HEK293 (cell line): ENCODE results near the gene CNFN.

Experiments used
- CTCF ChIA-PET: fragments of 350-600 bp; formaldehyde crosslinking; extraction: SDS; loops from one replicate; lab custom pipeline; 2021; ENCODE audit warnings: antibody characterized with exemption; lab: Yijun Ruan, JAX
- POLR2A ChIA-PET: fragments of 300-600 bp; formaldehyde crosslinking; extraction: SDS; loops from one replicate; lab custom pipeline; 2020; ENCODE audit warnings: antibody characterized with exemption, inconsistent platforms; lab: Yijun Ruan, JAX
- H3K27ac ChIP-seq: fragments of 200-500 bp; sonication (Bioruptor generic); 2 replicates; pipeline ENCODE4 v1.5.1; 2014; ENCODE audit warnings: low read depth, low read length, control low read depth, inconsistent platforms; ENCODE audit errors: extremely low read depth
- H3K36me3 ChIP-seq, 2 experiments: fragments of 200-500 bp in 1 of 2; sonication (Bioruptor generic) in 1 of 2; 1 replicate in 1 of 2; 2 replicates in 1 of 2; pipeline ENCODE4 v1.5.1; 2014 to 2017; ENCODE audit warnings: inconsistent platforms in 2 of 2, low read length in 2 of 2; ENCODE audit not compliant: control insufficient read depth in 2 of 2, insufficient read depth in 1 of 2
- H3K4me1 ChIP-seq: fragments of 200-500 bp; sonication (Bioruptor generic); 2 replicates; pipeline ENCODE4 v1.5.1; 2014; ENCODE audit warnings: mild to moderate bottlenecking, low read length, inconsistent platforms; ENCODE audit not compliant: control insufficient read depth, insufficient read depth
- H3K4me3 ChIP-seq: 2 replicates; pipeline ENCODE4 v1.5.1; 2011; ENCODE audit warnings: low read depth, mild to moderate bottlenecking, control low read depth, low read length, moderate library complexity
- H3K9me3 ChIP-seq: fragments of 200-500 bp; sonication (Bioruptor generic); 2 replicates; pipeline ENCODE4 v1.5.1; 2014; ENCODE audit warnings: low read depth, low read length, inconsistent platforms; ENCODE audit not compliant: control insufficient read depth, insufficient read depth
- KLF7 ChIP-seq: fragments of 450-650 bp; formaldehyde crosslinking; IDR thresholded peaks from 2 replicates; pipeline ENCODE4 v1.5.1; 2016; ENCODE audit warnings: missing biosample characterization, missing genetic modification characterization, borderline replicate concordance
- PRDM10 ChIP-seq: fragments of 450-650 bp; formaldehyde crosslinking; IDR thresholded peaks from 2 replicates; pipeline ENCODE4 v1.5.1; 2016; ENCODE audit warnings: missing biosample characterization, missing genetic modification characterization
- ZFP41 ChIP-seq: fragments of 450-650 bp; formaldehyde crosslinking; IDR thresholded peaks from 2 replicates; pipeline ENCODE4 v1.5.1; 2016; ENCODE audit warnings: missing biosample characterization, missing genetic modification characterization, borderline replicate concordance
- ZNF155 ChIP-seq: fragments of 450-650 bp; formaldehyde crosslinking; IDR thresholded peaks from 2 replicates; pipeline ENCODE4 v1.5.1; 2016; ENCODE audit warnings: missing biosample characterization, missing genetic modification characterization
- ZNF157 ChIP-seq: fragments of 450-650 bp; formaldehyde crosslinking; IDR thresholded peaks from 2 replicates; pipeline ENCODE4 v1.5.1; 2016; ENCODE audit warnings: missing biosample characterization, missing genetic modification characterization
- ZNF16 ChIP-seq: fragments of 450-650 bp; formaldehyde crosslinking; IDR thresholded peaks from 2 replicates; pipeline ENCODE4 v1.5.1; 2016; ENCODE audit warnings: low read depth, missing biosample characterization, missing genetic modification characterization
- ZNF19 ChIP-seq: fragments of 450-650 bp; formaldehyde crosslinking; IDR thresholded peaks from 2 replicates; pipeline ENCODE4; 2016; ENCODE audit warnings: missing biosample characterization, missing genetic modification characterization, low read depth
- ZNF221 ChIP-seq: fragments of 450-650 bp; formaldehyde crosslinking; IDR thresholded peaks from 2 replicates; pipeline ENCODE4 v1.5.1; 2017; ENCODE audit warnings: missing biosample characterization, missing genetic modification characterization, borderline replicate concordance
- ZNF239 ChIP-seq: fragments of 450-650 bp; formaldehyde crosslinking; IDR thresholded peaks from 2 replicates; pipeline ENCODE4 v1.5.1; 2016; ENCODE audit warnings: missing biosample characterization, missing genetic modification characterization
- ZNF266 ChIP-seq: fragments of 450-650 bp; formaldehyde crosslinking; IDR thresholded peaks from 2 replicates; pipeline ENCODE4 v1.5.1; 2016; ENCODE audit warnings: missing biosample characterization, missing genetic modification characterization, low read depth
- ZNF311 ChIP-seq: fragments of 450-650 bp; formaldehyde crosslinking; IDR thresholded peaks from 2 replicates; pipeline ENCODE4 v1.5.1; 2017; ENCODE audit warnings: missing biosample characterization, missing genetic modification characterization, borderline replicate concordance
- ZNF341 ChIP-seq: fragments of 450-650 bp; formaldehyde crosslinking; IDR thresholded peaks from 2 replicates; pipeline ENCODE4; 2016; ENCODE audit warnings: low read depth, missing biosample characterization, missing genetic modification characterization
- ZNF350 ChIP-seq: fragments of 450-650 bp; formaldehyde crosslinking; IDR thresholded peaks from 2 replicates; pipeline ENCODE4 v1.5.0; 2017; ENCODE audit warnings: missing biosample characterization, mild to moderate bottlenecking, missing genetic modification characterization
- ZNF501 ChIP-seq: fragments of 450-650 bp; formaldehyde crosslinking; IDR thresholded peaks from 2 replicates; pipeline ENCODE4 v1.5.1; 2016; ENCODE audit warnings: missing biosample characterization, missing genetic modification characterization
- ZNF521 ChIP-seq: fragments of 450-650 bp; formaldehyde crosslinking; IDR thresholded peaks from 2 replicates; pipeline ENCODE4 v1.5.1; 2017; ENCODE audit warnings: missing biosample characterization, mild to moderate bottlenecking, missing genetic modification characterization
- ZNF548 ChIP-seq: fragments of 450-650 bp; formaldehyde crosslinking; IDR thresholded peaks from 2 replicates; pipeline ENCODE4 v1.5.1; 2016; ENCODE audit warnings: missing biosample characterization, missing genetic modification characterization
- ZNF549 ChIP-seq: fragments of 450-650 bp; IDR thresholded peaks from 2 replicates; pipeline ENCODE4 v1.5.1; 2018; ENCODE audit warnings: missing biosample characterization, missing genetic modification characterization, mild to moderate bottlenecking, inconsistent platforms, moderate library complexity
- ZNF621 ChIP-seq: fragments of 450-650 bp; formaldehyde crosslinking; IDR thresholded peaks from 2 replicates; pipeline ENCODE4 v1.5.1; 2017; ENCODE audit warnings: missing biosample characterization, missing genetic modification characterization
- ZNF624 ChIP-seq: fragments of 450-650 bp; formaldehyde crosslinking; IDR thresholded peaks from 2 replicates; pipeline ENCODE4 v1.5.1; 2017; ENCODE audit warnings: missing biosample characterization, missing genetic modification characterization
- ZNF639 ChIP-seq: fragments of 450-650 bp; formaldehyde crosslinking; IDR thresholded peaks from 2 replicates; pipeline ENCODE4 v1.5.1; 2016; ENCODE audit warnings: missing biosample characterization, missing genetic modification characterization
- ZNF660 ChIP-seq: fragments of 450-650 bp; IDR thresholded peaks from 2 replicates; pipeline ENCODE4 v1.5.1; 2018; ENCODE audit warnings: missing biosample characterization, mild to moderate bottlenecking, missing genetic modification characterization
- ZNF670 ChIP-seq: fragments of 450-650 bp; formaldehyde crosslinking; IDR thresholded peaks from 2 replicates; pipeline ENCODE4 v1.5.1; 2016; ENCODE audit warnings: missing biosample characterization, missing genetic modification characterization, low read depth
- ZNF837 ChIP-seq: fragments of 450-650 bp; formaldehyde crosslinking; IDR thresholded peaks from 2 replicates; pipeline ENCODE4 v1.5.1; 2016; ENCODE audit warnings: missing biosample characterization, missing genetic modification characterization
- ZSCAN5A ChIP-seq: fragments of 450-650 bp; formaldehyde crosslinking; IDR thresholded peaks from 2 replicates; pipeline ENCODE4 v1.5.1; 2016; ENCODE audit warnings: missing biosample characterization, missing genetic modification characterization
- TF ChIP-seq, protein P1 (sequence below): fragments of 450-650 bp; formaldehyde crosslinking; IDR thresholded peaks from 2 replicates; pipeline ENCODE4 v1.5.1; 2016; ENCODE audit warnings: missing biosample characterization, missing genetic modification characterization
- TF ChIP-seq, protein P2 (sequence below): fragments of 450-650 bp; formaldehyde crosslinking; IDR thresholded peaks from 2 replicates; pipeline ENCODE4 v1.5.1; 2016; ENCODE audit warnings: missing biosample characterization, missing genetic modification characterization

CNFN gene

DNA sequence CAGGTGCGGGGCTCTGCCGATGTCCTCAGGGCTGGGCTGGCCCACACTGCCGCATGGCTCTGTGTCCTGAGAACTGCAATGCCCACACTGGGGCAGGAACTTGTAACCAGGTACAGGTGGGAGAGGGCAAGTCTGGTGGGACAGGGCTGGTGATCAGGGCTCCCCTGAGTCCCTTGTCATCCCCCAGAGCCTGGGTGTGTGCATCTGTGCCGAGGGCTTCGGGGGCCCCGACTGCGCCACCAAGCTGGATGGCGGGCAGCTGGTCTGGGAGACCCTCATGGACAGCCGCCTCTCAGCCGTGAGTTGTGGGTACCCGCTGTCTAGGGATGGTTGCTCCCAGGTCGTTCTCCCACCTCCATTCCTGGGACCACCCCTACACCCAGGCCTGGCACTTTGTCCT is 34.2 kb downstream of the CNFN start:
- H3K4me1 ChIP-seq: no peaks in the 10 kb centered on the region
- no peaks in the 10 kb centered on the region for H3K9me3 ChIP-seq
- POLR2A ChIA-PET: interaction anchor here (0.5 kb wide), 1 partner anchor 76 kb away, joined by 4 read pairs; no protein-coding TSS in a partner anchor
- CTCF ChIA-PET: interaction anchor here (0.6 to 1.0 kb wide), 3 partner anchors 13 to 410 kb away, joined by 3 to 4 read pairs (median 3); no protein-coding TSS in a partner anchor
- H3K36me3 ChIP-seq: peaks cover 31 to 78% of the 10 kb centered on the region in 2 experiments
- H3K27ac ChIP-seq: no peak overlapping the region
- no peak overlapping the region for H3K4me3 ChIP-seq
- TF ChIP-seq ZFP41 (no peak), ZNF624 (no peak), PRDM10 (tag by site-specific recombination) (no peak), ZNF621 (tag by site-specific recombination) (no peak), ZNF501 (tag by site-specific recombination) (no peak), ZNF16 (no peak), ZNF670 (tag by site-specific recombination) (no peak), ZNF155 (tag by site-specific recombination) (no peak), ZNF521 (tag by site-specific recombination) (no peak), ZNF266 (no peak)

GRCh38 chr19:42353341-42354015 is 36.6 kb downstream of the CNFN start:
- CTCF ChIA-PET: interaction anchor here (1.1 to 1.4 kb wide), 3 partner anchors 8 to 245 kb away, joined by 3 to 4 read pairs (median 3); no protein-coding TSS in a partner anchor
- H3K27ac ChIP-seq: no peak overlapping the region
- no peak overlapping the region for H3K4me3 ChIP-seq
- H3K36me3 ChIP-seq: peaks cover 30 to 76% of the 10 kb centered on the region in 2 experiments
- H3K4me1 ChIP-seq: no peaks in the 10 kb centered on the region
- H3K9me3 ChIP-seq: no peaks in the 10 kb centered on the region
- POLR2A ChIA-PET: no interaction called here
- TF ChIP-seq ZNF660 (tag by site-specific recombination) (no peak), KLF7 (no peak), ZNF350 (tag by site-specific recombination) (no peak), ZNF311 (tag by site-specific recombination) (no peak), ZNF549 (tag by site-specific recombination) (no peak), ZSCAN5A (tag by site-specific recombination) (no peak), ZNF639 (tag by site-specific recombination) (no peak), ZFP41 (no peak), ZNF221 (tag by site-specific recombination) (no peak), ZNF341 (tag by site-specific recombination) (no peak), ZNF157 (tag by site-specific recombination) (no peak), ZNF548 (tag by site-specific recombination) (no peak), ZNF837 (tag by site-specific recombination) (no peak), ZNF19 (tag by site-specific recombination) (no peak), ZNF239 (tag by site-specific recombination) (no peak)
- TF ChIP-seq, protein P1, sequence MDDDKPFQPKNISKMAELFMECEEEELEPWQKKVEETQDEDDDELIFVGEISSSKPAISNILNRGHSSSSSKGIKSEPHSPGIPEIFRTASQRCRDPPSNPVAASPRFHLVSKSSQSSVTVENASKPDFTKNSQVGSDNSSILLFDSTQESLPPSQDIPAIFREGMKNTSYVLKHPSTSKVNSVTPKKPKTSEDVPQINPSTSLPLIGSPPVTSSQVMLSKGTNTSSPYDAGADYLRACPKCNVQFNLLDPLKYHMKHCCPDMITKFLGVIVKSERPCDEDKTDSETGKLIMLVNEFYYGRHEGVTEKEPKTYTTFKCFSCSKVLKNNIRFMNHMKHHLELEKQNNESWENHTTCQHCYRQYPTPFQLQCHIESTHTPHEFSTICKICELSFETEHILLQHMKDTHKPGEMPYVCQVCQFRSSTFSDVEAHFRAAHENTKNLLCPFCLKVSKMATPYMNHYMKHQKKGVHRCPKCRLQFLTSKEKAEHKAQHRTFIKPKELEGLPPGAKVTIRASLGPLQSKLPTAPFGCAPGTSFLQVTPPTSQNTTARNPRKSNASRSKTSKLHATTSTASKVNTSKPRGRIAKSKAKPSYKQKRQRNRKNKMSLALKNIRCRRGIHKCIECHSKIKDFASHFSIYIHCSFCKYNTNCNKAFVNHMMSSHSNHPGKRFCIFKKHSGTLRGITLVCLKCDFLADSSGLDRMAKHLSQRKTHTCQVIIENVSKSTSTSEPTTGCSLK (tag by site-specific recombination): no peak
- TF ChIP-seq, protein P2, sequence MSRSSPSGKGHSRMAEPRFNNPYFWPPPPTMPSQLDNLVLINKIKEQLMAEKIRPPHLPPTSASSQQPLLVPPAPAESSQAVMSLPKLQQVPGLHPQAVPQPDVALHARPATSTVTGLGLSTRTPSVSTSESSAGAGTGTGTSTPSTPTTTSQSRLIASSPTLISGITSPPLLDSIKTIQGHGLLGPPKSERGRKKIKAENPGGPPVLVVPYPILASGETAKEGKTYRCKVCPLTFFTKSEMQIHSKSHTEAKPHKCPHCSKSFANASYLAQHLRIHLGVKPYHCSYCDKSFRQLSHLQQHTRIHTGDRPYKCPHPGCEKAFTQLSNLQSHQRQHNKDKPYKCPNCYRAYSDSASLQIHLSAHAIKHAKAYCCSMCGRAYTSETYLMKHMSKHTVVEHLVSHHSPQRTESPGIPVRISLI: no peak
